HG03378 (cell line): ENCODE measurements around the gene ZNF83.

Experiments used
- ATAC-seq: cut with Tn5 transposase; IDR thresholded peaks from one replicate; pipeline ENCODE4 v1.9.1; 2021; ENCODE audit warnings: mild to moderate bottlenecking, moderate library complexity; ENCODE audit not compliant: unreplicated experiment

The ZNF83 gene

GRCh38 chr19:52570000-52570861, 67.9 kb downstream of the ZNF83 start, which contains the start of gene ZNF701:
ZNF701 (plus strand) TSS chr19:52570287; CDS start chr19:52574148, 3,861 bp downstream.
- ATAC-seq: peak; percentile 89

- ATAC-seq: peak; percentile 4
Measured at GRCh38 chr19:52569638-52569999, 68.5 kb downstream of the ZNF83 start.

GRCh38 chr19:52567921-52568320, 70.2 kb downstream of the ZNF83 start:
- no peak for ATAC-seq

- no peak for ATAC-seq
Measured at GRCh38 chr19:52566588-52566987, 71.6 kb downstream of the ZNF83 start.

- ATAC-seq: no peak
Measured at GRCh38 chr19:52566121-52566520, 72.0 kb downstream of the ZNF83 start.
